Natural killer cell (primary cell): Measurements from ENCODE around the gene P3H2. TPM values are rescaled to one million over a fixed set of nuclear protein-coding genes. Genes with fewer than 3 reads are reported as not detected.

Experiments
- ATAC-seq, 3 donors: fragments of 150-1000 bp in 2 of 3; fragments of 200-7000 bp in 1 of 3; cut with Tn5 transposase; 1 replicate in 1 of 3; 2 replicates in 2 of 3; pipeline ENCODE4 v1.10.0; 2021; ENCODE audit warnings: mild to moderate bottlenecking in 2 of 3, moderate library complexity in 2 of 3
- DNase-seq, 2 donors: peaks; one replicate each; pipeline versions ENCODE4 v3.0.0 to v3.0.0-alpha.2; 2013 to 2021; ENCODE audit warnings: mixed read lengths in 1 of 2
- H3K27ac ChIP-seq: one replicate; pipeline ENCODE4 v1.5.1; 2013; ENCODE audit warnings: mild to moderate bottlenecking, low read length
- H3K27me3 ChIP-seq: one replicate; pipeline ENCODE4 v1.6.1; 2013; ENCODE audit warnings: low read length; ENCODE audit not compliant: control insufficient read depth, insufficient read depth
- H3K36me3 ChIP-seq: one replicate; pipeline ENCODE4 v1.6.1; 2013; ENCODE audit warnings: low read length; ENCODE audit not compliant: control insufficient read depth, insufficient read depth
- H3K4me1 ChIP-seq: one replicate; pipeline ENCODE4 v1.6.1; 2013; ENCODE audit warnings: low read length; ENCODE audit not compliant: control insufficient read depth, insufficient read depth
- H3K4me3 ChIP-seq: one replicate; pipeline ENCODE4 v1.5.1; 2013; ENCODE audit warnings: low read length
- H3K9me3 ChIP-seq: one replicate; pipeline ENCODE4 v1.6.1; 2013; ENCODE audit warnings: low read length; ENCODE audit not compliant: control insufficient read depth, insufficient read depth
- H3K27ac Mint-ChIP-seq, 2 donors: one replicate each; pipeline ENCODE4 v1.8.0; 2022; ENCODE audit warnings: mild to moderate bottlenecking in 2 of 2, mixed read lengths in 2 of 2, moderate library complexity in 1 of 2
- H3K27me3 Mint-ChIP-seq, 2 donors: one replicate each; pipeline ENCODE4 v1.8.0; 2022; ENCODE audit warnings: low read depth in 2 of 2, mixed read lengths in 2 of 2
- H3K36me3 Mint-ChIP-seq: one replicate; pipeline ENCODE4 v1.8.0; 2022; ENCODE audit warnings: mixed read lengths
- H3K4me1 Mint-ChIP-seq, 2 donors: one replicate each; pipeline ENCODE4 v1.8.0; 2022; ENCODE audit warnings: mixed read lengths in 2 of 2
- H3K4me3 Mint-ChIP-seq: one replicate; pipeline ENCODE4 v1.8.0; 2022; ENCODE audit warnings: mild to moderate bottlenecking, moderate library complexity, mixed read lengths
- H3K9me3 Mint-ChIP-seq, 2 donors: one replicate each; pipeline ENCODE4 v1.8.0; 2022; ENCODE audit warnings: mixed read lengths in 2 of 2
- WGBS: methylation state at CpG from one replicate; pipeline ENCODE4 v1.1.7; 2013; ENCODE audit warnings: missing lambda C conversion rate; ENCODE audit not compliant: insufficient coverage; 5-methylcytosine and 5-hydroxymethylcytosine counted together
- intact Hi-C: fragments of 100-400 bp; cut with micrococcal nuclease; formaldehyde crosslinking; loops from one replicate; pipeline ENCODE4 v1.14.2; 2022
- total RNA-seq, 4 donors: library from RNA; stranded (reverse); fragments of 120-200 nt in 1 of 4; gene quantifications; one replicate each; pipeline versions ENCODE4 v1.2.3 to v1.2.4, GENCODE V29; 2013 to 2022
- TF ChIP-seq, protein P1 (sequence below): fragments of 200-600 bp; IDR thresholded peaks from one replicate; pipeline ENCODE4 v1.8.0; 2022; ENCODE audit warnings: antibody characterized with exemption

P3H2 gene
- total RNA-seq, 3 donors from 2014 or later (not counting 1 experiment from before 2014, with no cell fraction given): 0.43 to 1.0 (median 0.64) TPM

DNA sequence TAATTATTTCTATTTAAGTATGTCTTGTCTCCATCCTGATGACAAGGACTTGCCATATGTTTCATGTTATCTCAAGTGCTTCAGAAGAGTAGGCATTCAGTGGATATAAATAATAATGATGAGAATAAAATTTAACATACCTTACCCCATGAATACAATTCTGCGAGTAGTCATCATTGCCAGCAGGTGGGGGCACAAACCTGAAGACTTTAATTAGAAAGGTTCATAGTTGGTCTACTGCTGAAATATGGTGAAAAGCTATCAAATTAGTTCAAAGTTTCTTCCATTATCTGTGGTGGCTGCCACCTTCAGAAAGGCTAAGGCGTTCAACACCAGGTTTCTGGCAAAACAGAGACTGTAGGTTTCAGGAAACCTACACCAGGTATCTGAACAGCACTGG lies 100.9 kb downstream of the P3H2 start:
- no peaks in the 10 kb centered on the region for H3K9me3 ChIP-seq
- no peak overlapping the region for H3K27ac Mint-ChIP-seq
- no peaks in the 10 kb centered on the region for H3K27me3 ChIP-seq
- 0% methylated on average over 1 of the region's 2 CpGs for WGBS
- DNase-seq (no peak), ATAC-seq (no peak)
- TF ChIP-seq, protein P1, sequence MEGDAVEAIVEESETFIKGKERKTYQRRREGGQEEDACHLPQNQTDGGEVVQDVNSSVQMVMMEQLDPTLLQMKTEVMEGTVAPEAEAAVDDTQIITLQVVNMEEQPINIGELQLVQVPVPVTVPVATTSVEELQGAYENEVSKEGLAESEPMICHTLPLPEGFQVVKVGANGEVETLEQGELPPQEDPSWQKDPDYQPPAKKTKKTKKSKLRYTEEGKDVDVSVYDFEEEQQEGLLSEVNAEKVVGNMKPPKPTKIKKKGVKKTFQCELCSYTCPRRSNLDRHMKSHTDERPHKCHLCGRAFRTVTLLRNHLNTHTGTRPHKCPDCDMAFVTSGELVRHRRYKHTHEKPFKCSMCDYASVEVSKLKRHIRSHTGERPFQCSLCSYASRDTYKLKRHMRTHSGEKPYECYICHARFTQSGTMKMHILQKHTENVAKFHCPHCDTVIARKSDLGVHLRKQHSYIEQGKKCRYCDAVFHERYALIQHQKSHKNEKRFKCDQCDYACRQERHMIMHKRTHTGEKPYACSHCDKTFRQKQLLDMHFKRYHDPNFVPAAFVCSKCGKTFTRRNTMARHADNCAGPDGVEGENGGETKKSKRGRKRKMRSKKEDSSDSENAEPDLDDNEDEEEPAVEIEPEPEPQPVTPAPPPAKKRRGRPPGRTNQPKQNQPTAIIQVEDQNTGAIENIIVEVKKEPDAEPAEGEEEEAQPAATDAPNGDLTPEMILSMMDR: no peak
- no peak overlapping the region for H3K4me3 Mint-ChIP-seq
- intact Hi-C loops: no loop called here
- no peak overlapping the region for H3K4me3 ChIP-seq
- no peaks in the 10 kb centered on the region for H3K36me3 ChIP-seq
- no peaks in the 10 kb centered on the region for H3K36me3 Mint-ChIP-seq
- no peaks in the 10 kb centered on the region for H3K4me1 Mint-ChIP-seq
- no peak overlapping the region for H3K27ac ChIP-seq
- H3K27me3 Mint-ChIP-seq: no peaks in the 10 kb centered on the region
- peaks cover 0 to 2% of the 10 kb centered on the region in 2 donors for H3K9me3 Mint-ChIP-seq
- H3K4me1 ChIP-seq: no peaks in the 10 kb centered on the region

DNA sequence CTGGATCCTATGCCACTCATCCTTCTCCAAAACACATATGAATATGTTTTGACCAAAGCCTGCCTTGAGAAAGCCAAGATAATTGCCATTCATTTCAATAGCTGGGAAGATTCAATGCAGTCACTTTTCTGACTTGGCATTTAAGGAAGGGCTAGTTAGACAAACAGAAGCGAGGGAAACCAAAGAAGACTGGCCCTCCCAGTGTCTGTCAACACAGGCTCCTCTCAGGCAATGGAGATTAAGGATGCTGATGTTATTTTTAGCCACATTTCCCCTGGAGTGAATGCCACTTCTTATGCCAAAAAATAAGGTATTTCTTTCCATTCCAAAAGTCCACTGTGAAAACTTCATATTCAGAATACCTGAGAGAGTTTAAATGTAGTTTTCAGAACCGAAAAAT lies 101.7 kb downstream of the P3H2 start:
- DNase-seq: no peak
- H3K27me3 Mint-ChIP-seq: no peaks in the 10 kb centered on the region
- Histone ChIP-seq H3K27me3 (no peaks in the 10 kb centered on the region), H3K27ac (no peak overlapping the region), H3K4me1 (no peaks in the 10 kb centered on the region), H3K36me3 (no peaks in the 10 kb centered on the region), H3K9me3 (no peaks in the 10 kb centered on the region), H3K4me3 (no peak overlapping the region)
- intact Hi-C loops: no loop called here
- H3K4me1 Mint-ChIP-seq: no peaks in the 10 kb centered on the region
- WGBS: 88% methylated on average over 1 of the region's 2 CpGs
- no peak overlapping the region for H3K4me3 Mint-ChIP-seq
- no peaks in the 10 kb centered on the region for H3K36me3 Mint-ChIP-seq
- TF ChIP-seq, protein P1: no peak
- no peak for ATAC-seq
- H3K27ac Mint-ChIP-seq: no peak overlapping the region
- peaks cover 0 to 2% of the 10 kb centered on the region in 2 donors for H3K9me3 Mint-ChIP-seq

DNA sequence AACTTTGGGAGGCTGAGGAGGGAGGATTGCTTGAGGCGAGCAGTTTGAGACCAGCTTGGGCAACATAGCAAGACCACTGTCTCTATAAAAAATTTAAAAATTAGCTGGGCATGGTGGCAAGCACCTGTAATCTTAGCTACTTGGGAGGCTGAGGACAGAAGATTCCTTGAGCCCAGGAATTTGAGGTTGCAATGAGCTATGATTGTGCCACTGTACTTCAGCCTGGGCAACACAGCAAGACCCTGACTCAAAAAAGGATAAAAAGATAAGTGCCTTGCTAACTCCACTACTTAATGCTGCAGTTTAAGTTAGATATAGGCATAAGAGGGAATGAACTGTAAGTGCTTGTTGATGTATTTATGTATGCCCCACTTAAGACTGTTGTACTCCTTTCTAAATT lies 102.2 kb downstream of the P3H2 start:
- 88% methylated on average over 1 of the region's 1 CpG for WGBS
- H3K9me3 ChIP-seq: no peaks in the 10 kb centered on the region
- DNase-seq: no peak
- no peaks in the 10 kb centered on the region for H3K36me3 Mint-ChIP-seq
- H3K27me3 ChIP-seq: no peaks in the 10 kb centered on the region
- TF ChIP-seq, protein P1: no peak
- intact Hi-C loops: no loop called here
- ATAC-seq: no peak
- H3K36me3 ChIP-seq: no peaks in the 10 kb centered on the region
- no peaks in the 10 kb centered on the region for H3K4me1 ChIP-seq
- H3K4me3 ChIP-seq: no peak overlapping the region
- H3K27ac Mint-ChIP-seq: no peak overlapping the region
- H3K4me1 Mint-ChIP-seq: no peaks in the 10 kb centered on the region
- H3K27ac ChIP-seq: no peak overlapping the region
- H3K27me3 Mint-ChIP-seq: no peaks in the 10 kb centered on the region
- H3K4me3 Mint-ChIP-seq: no peak overlapping the region
- peaks cover 0 to 2% of the 10 kb centered on the region in 2 donors for H3K9me3 Mint-ChIP-seq

DNA sequence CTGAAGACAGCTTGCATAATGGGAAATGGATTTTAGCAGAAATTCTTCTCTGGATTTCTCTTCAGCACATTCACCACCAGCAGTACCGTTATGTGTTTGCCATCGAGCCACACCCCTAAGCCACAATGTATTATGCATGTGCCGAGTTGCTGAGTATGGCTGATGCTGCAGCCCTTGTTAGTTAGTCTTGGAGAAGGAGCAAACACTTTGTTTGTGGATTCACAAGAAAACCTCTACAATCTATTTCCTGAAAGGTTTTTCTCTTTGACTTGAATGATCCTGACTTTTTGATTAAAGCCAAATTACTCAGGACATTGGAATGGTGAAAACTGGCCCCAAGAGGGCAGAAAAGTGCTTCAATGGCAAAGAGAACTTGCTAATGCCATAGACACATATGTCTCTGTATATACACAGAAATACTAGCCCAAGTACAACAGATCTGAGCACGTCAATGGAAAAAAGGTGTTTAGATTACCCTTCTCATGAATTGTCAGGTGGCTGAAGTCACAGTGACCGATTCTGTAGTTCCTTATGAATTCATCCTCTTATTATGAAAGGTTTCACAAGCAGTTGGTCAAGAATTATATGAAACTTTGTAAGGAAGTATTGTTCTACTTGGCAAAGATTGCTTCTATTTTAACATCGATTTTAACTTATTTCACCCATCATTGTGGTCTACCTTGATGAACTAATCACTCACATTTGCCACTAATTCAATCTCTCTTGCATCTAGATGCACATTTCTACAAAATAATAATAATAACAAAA lies 103.0 kb downstream of the P3H2 start:
- no peak for ATAC-seq
- no peaks in the 10 kb centered on the region for H3K27me3 ChIP-seq
- H3K36me3 ChIP-seq: no peaks in the 10 kb centered on the region
- intact Hi-C loops: no loop called here
- no peaks in the 10 kb centered on the region for H3K4me1 ChIP-seq
- no peak overlapping the region for H3K27ac ChIP-seq
- H3K4me3 ChIP-seq: no peak overlapping the region
- TF ChIP-seq, protein P1: no peak
- WGBS: 57% methylated on average over 4 of the region's 6 CpGs
- Mint-ChIP-seq H3K27me3 (no peaks in the 10 kb centered on the region), H3K4me1 (no peaks in the 10 kb centered on the region), H3K36me3 (no peaks in the 10 kb centered on the region), H3K4me3 (no peak overlapping the region), H3K9me3 (peaks cover 0 to 2% of the 10 kb centered on the region in 2 donors), H3K27ac (no peak overlapping the region)
- H3K9me3 ChIP-seq: no peaks in the 10 kb centered on the region
- DNase-seq: no peak
